Kidney tubule cell (primary cell): ENCODE data around the gene CARTPT.
A peak's percentile ranks its signal among the peaks of the same experiment; 100 is the strongest.

Experiments
- DNase-seq: peaks from one replicate; pipeline ENCODE4 v3.0.0-alpha.2; 2018; ENCODE audit warnings: low spot score

The CARTPT gene

GRCh38 chr5:71737931-71738539, 19.0 kb downstream of the CARTPT start:
- DNase-seq: no peak

GRCh38 chr5:71738662-71739361, 19.7 kb downstream of the CARTPT start:
- no peak for DNase-seq

DNA sequence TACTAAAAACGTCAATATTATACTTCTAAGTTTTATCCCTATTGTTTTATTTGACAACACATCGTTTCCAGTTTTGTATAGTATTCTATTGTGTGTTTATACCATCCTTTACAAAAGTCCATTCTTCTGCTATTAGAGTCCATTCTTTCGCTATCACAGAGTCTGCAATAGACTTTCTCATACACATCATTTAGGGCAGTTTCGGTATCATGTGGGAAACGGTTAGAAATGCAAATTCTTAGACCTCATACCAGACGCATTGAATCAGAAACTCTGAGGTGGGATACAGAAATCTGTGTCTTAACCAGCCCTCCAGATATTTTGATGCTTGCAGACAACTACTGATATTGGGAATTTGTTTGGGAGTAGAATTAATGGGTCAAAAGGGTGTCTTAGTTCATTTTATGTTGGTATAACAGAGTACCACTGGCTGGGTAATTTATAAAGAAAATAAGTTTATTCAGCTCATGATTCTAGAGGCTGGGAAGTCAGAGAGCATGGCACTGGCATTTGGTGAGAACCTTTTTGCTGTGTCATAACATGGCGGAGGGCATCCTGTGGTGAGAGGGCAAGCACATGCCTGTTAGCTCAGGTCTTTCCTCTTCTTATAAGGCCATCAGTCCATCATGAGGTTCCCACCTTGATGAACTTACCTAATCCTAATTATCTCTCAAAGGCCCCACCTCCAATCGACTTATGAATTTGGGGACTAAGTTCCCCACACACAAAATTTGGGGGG, 21.1 kb downstream of the CARTPT start:
- DNase-seq: no peak

GRCh38 chr5:71743155-71743554, 24.1 kb downstream of the CARTPT start:
- DNase-seq: no peak

- DNase-seq: no peak
These were observed 25.1 kb downstream of the CARTPT start for GRCh38 chr5:71744009-71744790.

GRCh38 chr5:71747182-71747581, 28.1 kb downstream of the CARTPT start:
- peak; percentile 6 for DNase-seq

- DNase-seq: peak; percentile 22
These were observed 29.3 kb downstream of the CARTPT start for GRCh38 chr5:71748360-71748759.

GRCh38 chr5:71751422-71751821, 32.3 kb downstream of the CARTPT start:
- DNase-seq: no peak

DNA sequence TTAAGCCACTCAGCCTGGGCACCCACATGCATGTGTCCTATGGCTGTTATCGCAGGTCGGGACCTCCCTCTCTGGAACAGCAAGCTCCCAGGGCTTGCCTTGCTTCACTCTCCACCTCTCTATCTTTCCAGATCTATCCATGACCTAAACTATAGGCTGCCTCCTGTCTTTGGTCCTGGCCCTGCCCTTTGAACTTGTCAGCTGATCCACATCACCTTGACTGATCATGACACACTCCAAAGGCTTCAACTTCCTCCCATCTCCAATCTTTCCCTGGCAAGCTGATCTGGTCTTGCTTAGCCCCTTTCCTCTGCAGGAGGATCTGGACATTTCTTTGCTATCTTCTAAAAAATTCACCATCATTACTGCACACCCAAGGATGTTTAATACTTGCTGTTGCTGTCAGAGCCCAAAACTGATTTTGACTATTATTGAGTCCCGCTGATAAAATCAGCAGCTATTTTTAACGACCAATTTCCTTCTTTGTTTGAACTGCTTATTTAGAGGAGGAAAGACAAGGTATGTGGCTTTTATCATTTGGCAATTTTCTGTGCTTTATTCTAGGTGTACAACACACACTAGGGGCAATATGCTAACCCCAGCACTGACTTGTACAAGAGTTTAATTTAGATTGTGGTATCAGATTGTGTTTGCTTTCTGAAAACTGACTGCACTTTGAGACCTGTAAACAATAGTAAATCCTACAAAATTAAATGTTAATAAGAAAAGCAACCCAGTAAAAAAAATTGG, 33.5 kb downstream of the CARTPT start:
- no peak for DNase-seq

GRCh38 chr5:71757590-71758543, 38.8 kb downstream of the CARTPT start:
- DNase-seq: peak; percentile 77

- no peak for DNase-seq
These were observed 43.8 kb downstream of the CARTPT start for GRCh38 chr5:71762826-71763225.

DNA sequence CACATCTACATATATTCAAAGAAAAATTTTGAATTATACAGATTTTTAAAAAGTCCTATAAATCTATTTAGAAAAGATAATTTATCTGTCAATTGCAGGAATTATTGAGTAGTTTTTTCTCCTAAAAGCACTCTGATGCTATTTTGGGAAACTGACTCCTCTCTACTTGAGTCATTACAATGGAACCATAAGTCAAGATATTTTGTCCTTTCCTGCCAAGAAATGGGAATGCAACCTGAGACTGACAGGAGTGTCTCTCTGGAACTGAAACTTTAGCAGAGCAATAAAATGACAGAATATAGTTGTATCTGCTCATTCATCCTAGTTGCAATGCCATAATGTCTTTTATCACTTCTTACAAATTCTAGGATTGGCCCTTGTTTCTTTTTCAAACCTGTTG, 48.6 kb downstream of the CARTPT start:
- no peak for DNase-seq

- DNase-seq: no peak
These were observed 50.2 kb downstream of the CARTPT start for GRCh38 chr5:71769287-71769686.

- no peak for DNase-seq
These were observed 51.3 kb downstream of the CARTPT start for GRCh38 chr5:71770381-71770780.
